ENCODE measurements around the gene RNASE2.
"Not testable (repeated sequence)": the region's sequence is repeated elsewhere in the genome, so short reads cannot be mapped to it uniquely, and the experiment has no call there.

RNASE2 gene

DNA sequence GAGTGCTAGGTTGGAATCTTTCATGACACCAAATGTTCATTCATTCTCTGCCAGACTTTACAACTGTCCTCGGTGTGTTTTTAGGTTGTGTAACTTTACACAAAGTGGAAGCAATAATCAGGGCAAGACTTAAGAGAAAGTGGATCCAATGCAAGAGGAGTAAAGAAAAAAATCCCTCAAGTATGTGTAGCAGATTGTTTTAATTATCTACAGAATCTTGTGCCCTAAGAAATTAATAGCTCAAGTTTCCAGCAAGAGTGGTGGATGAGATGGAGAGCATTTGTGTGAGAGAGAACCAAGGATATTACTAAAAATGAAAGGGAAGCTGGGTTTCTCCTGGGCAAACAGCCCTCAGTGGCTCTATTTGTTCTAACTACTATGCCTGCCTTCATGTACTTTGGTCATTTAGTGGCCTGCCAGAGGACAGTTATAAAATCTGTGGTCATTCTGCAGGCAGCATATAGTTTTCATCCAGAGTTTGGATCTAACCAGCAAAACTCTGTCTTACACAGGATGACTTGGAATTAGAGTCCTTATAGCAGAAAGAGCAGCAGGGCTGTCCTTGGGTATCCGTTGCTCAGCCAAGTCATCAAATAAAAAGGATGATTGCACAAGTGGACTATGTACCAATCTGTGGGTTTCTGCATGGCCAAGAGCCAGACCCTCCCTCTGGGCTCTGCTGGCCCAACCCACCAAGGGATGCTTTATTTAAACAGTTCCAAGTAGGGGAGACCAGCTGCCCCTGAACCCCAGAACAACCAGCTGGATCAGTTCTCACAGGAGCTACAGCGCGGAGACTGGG, at the start of gene RNASE2:
Gene RNASE2, plus strand, starts transcription at position 752 of the 802 bp plus-strand sequence. CDS start 285 bp downstream, outside the sequence.
- DNase-seq, result not testable (repeated sequence)

DNA sequence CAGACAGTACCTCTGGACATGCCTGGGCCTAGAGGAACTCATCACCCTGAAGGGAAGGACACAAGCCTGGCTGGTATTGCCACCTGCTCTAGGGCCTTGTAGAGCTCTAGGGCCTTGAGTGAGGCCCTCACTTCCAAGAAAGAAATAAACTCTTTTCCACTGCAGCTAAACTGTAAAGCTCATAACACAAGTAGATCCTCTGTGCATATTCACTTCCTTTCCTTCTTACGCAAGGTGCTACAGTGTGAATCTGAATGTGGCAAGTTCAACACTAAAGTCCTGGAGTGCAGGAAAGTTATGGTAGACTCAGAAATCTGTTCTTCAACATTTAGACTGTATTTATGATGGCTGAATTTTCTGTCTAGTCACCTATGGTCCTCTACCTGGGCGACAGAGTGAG, 49.6 kb upstream of the RNASE2 start:
- DNase-seq, result no peak

DNA sequence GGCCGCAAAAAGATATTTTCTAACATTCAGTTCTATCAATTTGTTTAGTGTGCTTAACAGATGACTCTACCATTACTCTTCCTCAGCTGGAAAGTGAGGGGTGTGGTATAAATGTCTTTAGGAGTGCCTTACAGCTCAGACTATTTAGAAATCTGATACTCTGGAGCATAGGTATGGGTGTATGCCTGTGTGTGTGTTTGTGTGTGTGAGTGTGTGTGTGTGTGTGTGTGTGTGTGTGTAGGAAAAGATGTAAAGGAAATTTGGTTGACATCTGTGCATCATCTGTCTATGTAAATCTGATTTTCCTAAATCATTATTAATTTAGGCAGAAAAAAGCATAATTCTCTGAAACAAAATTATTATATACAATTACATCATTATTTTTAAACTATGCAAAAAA, 48.1 kb upstream of the RNASE2 start:
- DNase-seq, result no peak

GRCh38 chr14:20910822-20911221, 44.5 kb upstream of the RNASE2 start:
- not testable (repeated sequence) for DNase-seq

DNA sequence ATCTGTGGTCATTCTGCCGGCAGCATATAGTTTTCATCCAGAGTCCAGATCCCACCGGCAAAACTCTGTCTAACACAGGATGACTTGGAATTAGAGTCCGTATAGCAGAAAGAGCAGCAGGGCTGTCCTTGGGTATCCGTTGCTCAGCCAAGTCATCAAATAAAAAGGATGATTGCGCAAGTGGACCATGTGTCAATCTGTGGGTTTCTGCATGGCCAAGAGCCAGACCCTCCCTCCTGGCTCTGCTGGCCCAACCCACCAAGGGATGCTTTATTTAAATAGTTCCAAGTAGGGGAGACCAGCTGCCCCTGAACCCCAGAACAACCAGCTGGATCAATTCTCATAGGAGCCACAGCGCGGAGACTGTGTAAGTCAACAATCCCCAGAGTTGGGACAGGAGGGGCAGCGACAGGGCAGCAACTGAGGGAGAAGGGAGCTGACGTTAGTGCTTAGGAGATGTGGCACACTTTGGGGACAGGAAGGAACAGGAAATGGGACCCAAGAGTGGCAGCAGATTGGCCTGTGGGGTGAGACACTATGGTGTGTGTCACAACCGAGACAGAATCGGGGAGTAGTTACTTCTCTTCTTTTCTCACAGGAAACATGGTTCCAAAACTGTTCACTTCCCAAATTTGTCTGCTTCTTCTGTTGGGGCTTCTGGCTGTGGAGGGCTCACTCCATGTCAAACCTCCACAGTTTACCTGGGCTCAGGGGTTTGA, 36.1 kb upstream of the RNASE2 start:
- DNase-seq, result not testable (repeated sequence)

DNA sequence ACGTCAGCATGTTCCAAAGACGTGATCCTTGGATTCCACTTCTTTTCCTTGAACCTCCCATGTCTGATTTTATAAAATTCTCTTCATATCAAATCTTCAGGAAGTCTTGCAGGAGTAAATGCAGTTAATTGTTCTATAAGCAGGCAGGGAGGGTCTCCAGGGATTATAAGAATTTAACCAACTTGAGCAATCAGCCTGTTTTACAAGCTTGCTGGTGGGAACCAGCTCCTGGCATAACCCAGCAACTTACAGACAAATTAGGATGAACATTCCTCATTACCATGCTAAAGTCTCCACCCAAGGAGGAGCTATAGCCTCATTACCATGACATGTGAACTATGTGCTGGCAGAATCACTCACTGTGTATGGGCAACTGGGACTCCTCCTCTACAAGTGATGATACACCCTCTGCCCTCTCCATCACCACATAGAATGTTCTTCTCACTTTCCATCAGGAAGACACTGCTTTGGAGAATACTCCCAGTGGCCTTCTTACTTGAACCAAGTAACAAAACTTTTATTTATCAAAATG, 31.5 kb upstream of the RNASE2 start:
- not testable (repeated sequence) for DNase-seq

GRCh38 chr14:20934148-20934762, 21.0 kb upstream of the RNASE2 start:
- DNase-seq, result no peak

- DNase-seq, result no peak
These were observed 19.8 kb upstream of the RNASE2 start for GRCh38 chr14:20935303-20935984.

DNA sequence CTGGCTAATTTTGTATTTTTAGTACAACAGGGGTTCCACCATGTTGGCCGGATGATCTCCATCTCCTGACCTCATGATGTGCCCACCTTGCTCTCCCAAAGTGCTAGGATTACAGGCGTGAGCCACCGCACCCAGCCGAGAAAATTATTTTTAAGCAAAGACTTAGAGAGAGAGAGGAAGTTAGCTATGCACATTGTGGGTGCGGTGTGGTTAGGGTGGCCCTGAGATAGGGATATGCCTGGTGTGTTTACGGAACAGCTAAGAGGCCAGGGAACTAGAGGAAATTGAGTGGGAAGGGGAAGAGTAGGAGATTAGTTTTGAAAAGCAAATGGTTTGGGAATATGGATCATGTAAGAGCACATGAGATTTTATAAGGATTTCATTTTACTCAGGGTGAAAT, 10.1 kb upstream of the RNASE2 start:
- not testable (repeated sequence) for DNase-seq

DNA sequence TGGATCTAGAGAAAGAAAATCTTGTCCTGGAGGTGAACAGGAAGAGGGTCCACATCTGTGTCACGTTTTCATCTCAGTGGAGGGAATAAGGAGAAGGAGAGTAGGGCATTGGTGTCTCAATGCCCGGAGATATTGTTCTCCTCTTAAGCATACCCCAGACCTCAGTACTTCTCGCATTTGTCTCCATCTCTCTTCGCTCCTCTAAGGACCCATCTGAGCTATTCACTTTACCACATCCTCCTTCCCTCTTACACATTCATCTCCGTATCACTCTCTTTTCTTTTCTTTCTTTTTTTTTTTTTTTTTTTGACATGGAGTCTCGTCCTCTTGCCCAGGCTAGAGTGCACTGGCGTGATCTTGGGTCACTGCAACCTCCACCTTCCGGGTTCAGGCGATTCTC, 8.6 kb upstream of the RNASE2 start:
- not testable (repeated sequence) for DNase-seq

DNA sequence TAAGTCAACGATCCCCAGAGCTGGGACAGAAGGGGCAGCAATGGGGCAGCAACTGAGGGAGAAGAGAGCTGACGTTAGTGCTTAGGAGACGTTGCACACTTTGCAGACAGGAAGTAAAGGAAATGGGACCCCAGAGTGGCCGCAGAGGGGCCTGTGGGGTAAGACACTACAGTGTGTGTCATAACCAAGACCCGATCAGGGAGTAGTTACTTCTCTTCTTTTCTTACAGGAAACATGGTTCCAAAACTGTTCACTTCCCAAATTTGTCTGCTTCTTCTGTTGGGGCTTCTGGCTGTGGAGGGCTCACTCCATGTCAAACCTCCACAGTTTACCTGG, 219 bp downstream of the RNASE2 start:
- not testable (repeated sequence) for DNase-seq

GRCh38 chr14:20956376-20956976, 1.2 kb downstream of the RNASE2 start:
- no peak for DNase-seq

- DNase-seq, result not testable (repeated sequence)
These were observed 3.7 kb downstream of the RNASE2 start for GRCh38 chr14:20958946-20959345.

DNA sequence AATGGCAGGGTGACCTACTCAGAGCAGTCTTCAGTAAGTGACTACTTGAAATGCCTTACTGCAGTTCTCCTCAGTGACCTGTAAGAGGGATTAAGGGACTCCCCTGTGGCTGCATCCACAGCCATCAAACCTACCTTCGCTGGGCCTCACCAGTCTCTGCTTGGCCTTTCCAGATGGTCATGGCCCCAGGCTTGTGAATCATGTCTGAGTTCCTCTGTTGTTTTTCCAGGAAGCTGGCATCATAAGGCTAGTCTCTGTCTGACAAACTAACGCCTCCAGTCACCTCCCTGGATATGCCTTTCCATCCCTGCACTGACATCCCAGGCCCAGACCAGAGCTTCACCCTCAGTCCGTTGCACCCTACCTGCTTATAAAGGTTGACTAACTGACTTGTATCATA, 14.0 kb downstream of the RNASE2 start:
- DNase-seq, result no peak

DNA sequence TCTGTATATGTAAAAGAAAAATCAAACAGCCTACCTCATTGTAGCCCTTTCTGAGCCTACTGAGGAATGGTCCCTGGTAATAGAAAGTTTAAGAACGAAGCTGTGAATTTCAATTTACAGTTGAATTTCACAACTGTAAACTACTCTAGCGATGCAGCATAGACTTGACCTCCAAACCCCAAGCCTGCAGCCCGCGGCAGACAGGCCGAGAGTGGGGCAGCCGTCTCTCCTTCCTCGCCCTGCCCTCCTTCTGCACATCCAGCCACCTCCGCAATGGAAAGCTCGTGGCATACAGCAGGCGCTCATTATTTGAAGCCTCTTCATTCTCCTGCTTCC, 15.3 kb downstream of the RNASE2 start:
- no peak for DNase-seq

GRCh38 chr14:20970983-20971704, 15.9 kb downstream of the RNASE2 start:
- peak; percentile 70 for DNase-seq

DNA sequence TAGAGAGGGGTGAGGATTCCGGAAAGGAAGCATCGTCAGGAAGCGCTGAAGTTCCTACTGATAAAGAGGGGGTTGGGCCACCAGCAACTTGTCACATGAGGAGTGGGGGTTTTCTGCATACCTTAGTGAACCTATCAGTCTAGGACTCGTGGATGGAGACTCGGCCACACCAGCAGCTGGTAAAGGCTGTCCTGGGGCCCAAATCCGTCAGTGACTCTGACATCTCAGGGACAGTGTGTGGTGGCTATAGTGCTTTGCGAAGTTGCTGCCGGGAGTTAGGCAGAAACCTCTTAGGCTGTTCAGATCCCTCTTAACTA, 16.4 kb downstream of the RNASE2 start:
- DNase-seq, result no peak

- DNase-seq, result no peak
These were observed 18.2 kb downstream of the RNASE2 start for GRCh38 chr14:20973501-20973900.

GRCh38 chr14:20976291-20976690, 21.0 kb downstream of the RNASE2 start:
- DNase-seq, result no peak

GRCh38 chr14:20978687-20979086, 23.4 kb downstream of the RNASE2 start:
- DNase-seq, result no peak

GRCh38 chr14:20980906-20981305, 25.6 kb downstream of the RNASE2 start:
- no peak for DNase-seq

Data from amniotic stem cell (primary cell).